Mucosa of descending colon (tissue), 3 donors: ENCODE results near the gene RAB29. TPM values are rescaled to one million over a fixed set of nuclear protein-coding genes. Genes with fewer than 3 reads are reported as not detected.

Experiments used
- ATAC-seq: fragments of 200-7000 bp; cut with Tn5 transposase; one replicate; pipeline ENCODE4 v1.9.1; 2020; ENCODE audit warnings: mild to moderate bottlenecking, moderate library complexity
- DNase-seq, 3 donors: peaks; one replicate each; pipeline ENCODE4 v3.0.0-alpha.2; 2020
- H3K36me3 ChIP-seq: fragments of 200-600 bp; one replicate; pipeline ENCODE4 v1.8.0; 2021; ENCODE audit warnings: low read depth, mild to moderate bottlenecking
- H3K4me1 ChIP-seq: fragments of 200-600 bp; one replicate; pipeline ENCODE4 v1.8.0; 2021; ENCODE audit warnings: low read depth, mild to moderate bottlenecking
- H3K4me3 ChIP-seq: fragments of 200-600 bp; one replicate; pipeline ENCODE4 v1.8.0; 2021; ENCODE audit warnings: mild to moderate bottlenecking
- H3K9me3 ChIP-seq: fragments of 200-600 bp; one replicate; pipeline ENCODE4 v1.8.0; 2021; ENCODE audit warnings: mild to moderate bottlenecking
- CTCF ChIP-seq: fragments of 200-600 bp; IDR thresholded peaks from one replicate; pipeline ENCODE4 v1.8.0; 2022; ENCODE audit warnings: antibody characterized with exemption, mild to moderate bottlenecking
- intact Hi-C, 2 donors: fragments of 100-400 bp; cut with DNase I in 1 of 2; cut with micrococcal nuclease in 1 of 2; formaldehyde crosslinking; loops; one replicate each; pipeline versions ENCODE4 v1.11.0 to v1.11.1; 2022; cut with DNase I, micrococcal nuclease
- total RNA-seq, 3 donors: library from RNA; stranded (reverse); fragmentation: NEBNext Ultra II Directional in 2 of 3; extraction: Animal tissue kit (Norgen Biotek cat#: 25700) in 2 of 3; gene quantifications; one replicate each; pipeline versions ENCODE4 v1.2.1 to v1.2.4, GENCODE V29; 2021 to 2023
- donor health status: DM: no; HTN: no; CAD: no; lungs with moderate emphysema.
- donor health status: DM: no; HTN: no; CAD: no.
- donor health status: DM: no; HTN: yes; CAD: no.

The RAB29 gene
- total RNA-seq, 3 donors from 2014 or later = 4.7 to 27.5 (median 7.8) TPM

GRCh38 chr1:205809942-205810345 lies 34.7 kb upstream of the RAB29 start:
- Histone ChIP-seq H3K4me1 (peaks cover 4% of the 10 kb centered on the region), H3K4me3 (no peak overlapping the region), H3K9me3 (no peaks in the 10 kb centered on the region), H3K36me3 (no peaks in the 10 kb centered on the region)
- ATAC-seq (no peak), DNase-seq (no peak)
- intact Hi-C loops = no loop called here
- no peak for TF ChIP-seq CTCF

GRCh38 chr1:205809469-205809868 lies 34.2 kb upstream of the RAB29 start:
- TF ChIP-seq CTCF = no peak
- no peaks in the 10 kb centered on the region for H3K36me3 ChIP-seq
- H3K4me3 ChIP-seq = no peak overlapping the region
- no peak for ATAC-seq
- peaks cover 4% of the 10 kb centered on the region for H3K4me1 ChIP-seq
- intact Hi-C loops = no loop called here
- H3K9me3 ChIP-seq = no peaks in the 10 kb centered on the region
- DNase-seq = no peak

GRCh38 chr1:205805082-205805711 lies 29.9 kb upstream of the RAB29 start:
- H3K36me3 ChIP-seq = no peaks in the 10 kb centered on the region
- H3K4me1 ChIP-seq = no peaks in the 10 kb centered on the region
- DNase-seq (no peak), ATAC-seq (peak; percentile 34)
- intact Hi-C loops = no loop called here
- TF ChIP-seq CTCF = no peak
- H3K9me3 ChIP-seq = no peaks in the 10 kb centered on the region
- H3K4me3 ChIP-seq = no peak overlapping the region

DNA sequence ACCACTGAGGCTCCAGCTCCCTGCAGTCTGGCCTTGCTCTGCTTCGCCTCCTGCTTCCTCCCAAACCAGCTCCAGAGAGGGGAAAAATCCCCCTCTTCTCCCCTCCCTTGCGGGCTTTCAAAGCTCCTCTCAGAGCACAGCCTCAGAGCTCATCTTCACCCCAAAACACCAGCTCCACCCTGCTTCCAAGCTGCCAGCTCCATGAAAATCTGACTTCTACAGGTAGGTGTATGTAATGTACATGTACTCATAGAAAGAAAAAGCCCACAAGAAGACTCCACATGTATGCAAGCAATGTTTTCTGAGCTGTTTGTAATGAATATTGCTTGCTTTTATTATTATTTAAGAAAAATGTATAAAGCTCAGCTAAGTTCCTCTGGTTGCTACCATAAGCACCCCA lies 29.3 kb upstream of the RAB29 start:
- no peak for ATAC-seq
- H3K4me1 ChIP-seq = no peaks in the 10 kb centered on the region
- no peak for DNase-seq
- H3K9me3 ChIP-seq = no peaks in the 10 kb centered on the region
- intact Hi-C loops = no loop called here
- H3K36me3 ChIP-seq = no peaks in the 10 kb centered on the region
- TF ChIP-seq CTCF = no peak
- H3K4me3 ChIP-seq = no peak overlapping the region

DNA sequence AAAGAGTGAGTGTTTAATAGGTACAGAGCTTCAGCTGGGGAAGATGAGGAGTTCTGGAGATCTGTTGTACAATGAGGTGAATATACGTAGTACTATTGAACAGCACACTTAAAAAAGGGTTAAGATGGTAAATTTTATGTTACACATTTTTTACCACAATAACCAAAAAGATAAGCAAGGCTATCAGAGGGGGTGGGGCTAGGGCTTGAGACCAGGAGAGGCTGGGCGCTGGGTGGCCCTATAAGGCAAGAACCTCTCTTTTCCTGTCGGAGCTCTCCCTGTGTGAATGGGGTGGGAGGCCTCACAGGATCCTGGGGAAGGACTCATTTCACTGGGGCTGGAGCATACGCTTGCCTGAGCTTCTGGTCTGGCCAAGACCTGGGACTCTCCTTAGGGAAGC lies 28.7 kb upstream of the RAB29 start:
- Histone ChIP-seq H3K4me1 (no peaks in the 10 kb centered on the region), H3K9me3 (no peaks in the 10 kb centered on the region), H3K4me3 (no peak overlapping the region), H3K36me3 (no peaks in the 10 kb centered on the region)
- DNase-seq (no peak), ATAC-seq (no peak)
- no peak for TF ChIP-seq CTCF
- intact Hi-C loops = no loop called here

GRCh38 chr1:205802060-205802459 lies 26.8 kb upstream of the RAB29 start:
- no peak for TF ChIP-seq CTCF
- DNase-seq (no peak), ATAC-seq (no peak)
- intact Hi-C loops = no loop called here
- Histone ChIP-seq H3K4me3 (no peak overlapping the region), H3K36me3 (no peaks in the 10 kb centered on the region), H3K4me1 (no peaks in the 10 kb centered on the region), H3K9me3 (no peaks in the 10 kb centered on the region)
